Panc1 (cell line): Measurements from ENCODE around the gene CD300E. TPM values are rescaled to one million over a fixed set of nuclear protein-coding genes. Genes with fewer than 3 reads are reported as not detected.
"Not testable (repeated sequence)": the region's sequence is repeated elsewhere in the genome, so short reads cannot be mapped to it uniquely, and the experiment has no call there.

ENCODE experiments used
- ATAC-seq: fragments of 200-7000 bp; cut with Tn5 transposase; 2 replicates; pipeline ENCODE4 v1.9.1; 2020; ENCODE audit warnings: mild to moderate bottlenecking, moderate library complexity
- BruUV-seq: library from RNA; stranded (reverse); fragments of 400-500 nt; replicated peaks from 2 replicates; lab custom pipeline; 2021; lab: Mats Ljungman, UMichigan
- CTCF ChIA-PET: fragments of 300-600 bp; sonication (Branson Sonifier 250); formaldehyde crosslinking; loops from one replicate; lab custom pipeline; 2022; ENCODE audit warnings: antibody characterized with exemption; lab: Charles Lee
- POLR2A ChIA-PET: fragments of 300-600 bp; sonication (Branson Sonifier 250); formaldehyde crosslinking; loops from one replicate; lab custom pipeline; 2022; ENCODE audit warnings: antibody characterized with exemption; lab: Charles Lee
- DNase-seq: peaks from one replicate; pipeline ENCODE4 v3.0.0-alpha.2; 2010; ENCODE audit warnings: low read depth, low spot score
- H3K27ac ChIP-seq: 2 replicates; pipeline ENCODE4 v1.5.1; 2011; ENCODE audit warnings: mild to moderate bottlenecking, low read length, inconsistent platforms
- H3K27me3 ChIP-seq: fragments of 200-500 bp; sonication (Bioruptor generic); 2 replicates; pipeline ENCODE4 v1.6.0; 2014; ENCODE audit warnings: low read length, inconsistent platforms; ENCODE audit not compliant: control insufficient read depth, insufficient read depth
- H3K36me3 ChIP-seq: fragments of 200-500 bp; sonication (Bioruptor generic); 2 replicates; pipeline ENCODE4 v1.5.1; 2014; ENCODE audit warnings: inconsistent platforms, mild to moderate bottlenecking, low read length, moderate library complexity; ENCODE audit not compliant: control insufficient read depth, insufficient read depth
- H3K4me1 ChIP-seq: 2 replicates; pipeline ENCODE4 v1.5.1; 2011; ENCODE audit warnings: inconsistent platforms, mild to moderate bottlenecking, low read length, moderate library complexity; ENCODE audit not compliant: control insufficient read depth, insufficient read depth
- H3K4me3 ChIP-seq, 2 experiments: 2 replicates each; pipeline ENCODE4 v1.5.1; 2011 to 2012; ENCODE audit warnings: low read depth in 2 of 2, low read length in 2 of 2, mild to moderate bottlenecking in 2 of 2, inconsistent platforms in 1 of 2, moderate library complexity in 1 of 2
- H3K9me3 ChIP-seq: fragments of 200-500 bp; sonication (Bioruptor generic); 2 replicates; pipeline ENCODE4 v1.5.1; 2014; ENCODE audit warnings: low read depth, mild to moderate bottlenecking, inconsistent platforms, low read length, moderate library complexity; ENCODE audit not compliant: control insufficient read depth, insufficient read depth
- CTCF ChIP-seq: fragments of 450-650 bp; IDR thresholded peaks from 2 replicates; pipeline ENCODE4 v1.5.1; 2017; ENCODE audit warnings: mild to moderate bottlenecking
- POLR2AphosphoS5 ChIP-seq: IDR thresholded peaks from 2 replicates; pipeline ENCODE4 v1.6.1; 2012; ENCODE audit warnings: mild to moderate bottlenecking, low read depth, low read length, moderate library complexity
- REST ChIP-seq, 2 experiments: IDR thresholded peaks; 2 replicates each; pipeline ENCODE4 v1.6.1; 2011 to 2012; ENCODE audit warnings: low read depth in 2 of 2, control low read depth in 1 of 2, low read length in 1 of 2, mild to moderate bottlenecking in 1 of 2, moderate library complexity in 1 of 2; ENCODE audit not compliant: insufficient read depth in 1 of 2
- SIN3A ChIP-seq: IDR thresholded peaks from 2 replicates; pipeline ENCODE4 v1.6.1; 2012; ENCODE audit warnings: low read depth, mild to moderate bottlenecking, low read length, moderate library complexity, borderline replicate concordance; ENCODE audit not compliant: insufficient read depth
- TCF7L2 ChIP-seq: IDR thresholded peaks from 2 replicates; pipeline ENCODE4 v1.6.1; 2011; ENCODE audit warnings: mild to moderate bottlenecking, low read depth, low read length, inconsistent platforms
- in situ Hi-C: cut with HindIII; loops from 2 replicates; pipeline ENCODE4 v1.10.0; 2016; ENCODE audit warnings: low sequenced_read_pairs, low pct_unique_long_range_greater_than_20kb
- intact Hi-C: fragments of 100-400 bp; cut with micrococcal nuclease; formaldehyde crosslinking; loops from one replicate; pipeline ENCODE4 v1.10.0; 2022; ENCODE audit not compliant: unreplicated experiment
- total RNA-seq: library from RNA; stranded (reverse); gene quantifications from one replicate; pipeline ENCODE4 v1.2.1, GENCODE V29; 2021; ENCODE audit not compliant: unreplicated experiment

CD300E gene
- total RNA-seq, 1 experiment from 2014 or later: not detected

- no peak for ATAC-seq
- DNase-seq: no peak
- no peak overlapping the region for H3K4me3 ChIP-seq
- H3K4me1 ChIP-seq: peaks cover 5% of the 10 kb centered on the region; the same call in 1 of the 2 replicates
- peaks cover 9% of the 10 kb centered on the region; the same call in 1 of the 2 replicates for H3K27me3 ChIP-seq
- CTCF ChIA-PET: no interaction called here
- no TSS peak for BruUV-seq
- intact Hi-C loops: no loop called here
- in situ Hi-C loops: no loop called here
- no peak overlapping the region for H3K27ac ChIP-seq
- no peaks in the 10 kb centered on the region for H3K36me3 ChIP-seq
- H3K9me3 ChIP-seq: no peaks in the 10 kb centered on the region
- TF ChIP-seq POLR2AphosphoS5 (no peak), SIN3A (no peak), TCF7L2 (no peak)
- POLR2A ChIA-PET: no interaction called here
Measured at GRCh38 chr17:74574489-74575142, 48.9 kb downstream of the CD300E start.

GRCh38 chr17:74573635-74574034 is 49.9 kb downstream of the CD300E start:
- in situ Hi-C loops, H3K36me3 ChIP-seq, DNase-seq, POLR2A ChIA-PET, BruUV-seq, H3K27ac ChIP-seq, ATAC-seq, H3K9me3 ChIP-seq, H3K4me3 ChIP-seq, CTCF ChIA-PET, H3K27me3 ChIP-seq, intact Hi-C loops: not testable (repeated sequence)
- peaks cover 11% of the 10 kb centered on the region; the same call in 1 of the 2 replicates for H3K4me1 ChIP-seq

GRCh38 chr17:74573169-74573568 is 50.4 kb downstream of the CD300E start:
- no peaks in the 10 kb centered on the region for H3K36me3 ChIP-seq
- peaks cover 11% of the 10 kb centered on the region; the same call in 1 of the 2 replicates for H3K4me1 ChIP-seq
- H3K4me3 ChIP-seq: no peak overlapping the region
- POLR2A ChIA-PET: no interaction called here
- intact Hi-C loops: no loop called here
- DNase-seq: no peak
- H3K27me3 ChIP-seq: peaks cover 9% of the 10 kb centered on the region; the same call in 1 of the 2 replicates
- CTCF ChIA-PET: no interaction called here
- H3K27ac ChIP-seq: no peak overlapping the region
- in situ Hi-C loops: no loop called here
- ATAC-seq: no peak
- TF ChIP-seq TCF7L2 (no peak), SIN3A (no peak), REST (IDR thresholded peaks at IDR 0.05; ENCODE audit: insufficient read depth in 1 of 2, low read depth in 2 of 2, low read length in 1 of 2) (no peak), CTCF (no peak), POLR2AphosphoS5 (no peak)
- no peaks in the 10 kb centered on the region for H3K9me3 ChIP-seq
- BruUV-seq: no TSS peak
